EH (cell line): ENCODE data around the gene MFSD6.

Experiments
- DNase-seq: peaks from one replicate; pipeline ENCODE4 v3.0.0-alpha.2; 2015; ENCODE audit warnings: low read depth

The MFSD6 gene

DNA sequence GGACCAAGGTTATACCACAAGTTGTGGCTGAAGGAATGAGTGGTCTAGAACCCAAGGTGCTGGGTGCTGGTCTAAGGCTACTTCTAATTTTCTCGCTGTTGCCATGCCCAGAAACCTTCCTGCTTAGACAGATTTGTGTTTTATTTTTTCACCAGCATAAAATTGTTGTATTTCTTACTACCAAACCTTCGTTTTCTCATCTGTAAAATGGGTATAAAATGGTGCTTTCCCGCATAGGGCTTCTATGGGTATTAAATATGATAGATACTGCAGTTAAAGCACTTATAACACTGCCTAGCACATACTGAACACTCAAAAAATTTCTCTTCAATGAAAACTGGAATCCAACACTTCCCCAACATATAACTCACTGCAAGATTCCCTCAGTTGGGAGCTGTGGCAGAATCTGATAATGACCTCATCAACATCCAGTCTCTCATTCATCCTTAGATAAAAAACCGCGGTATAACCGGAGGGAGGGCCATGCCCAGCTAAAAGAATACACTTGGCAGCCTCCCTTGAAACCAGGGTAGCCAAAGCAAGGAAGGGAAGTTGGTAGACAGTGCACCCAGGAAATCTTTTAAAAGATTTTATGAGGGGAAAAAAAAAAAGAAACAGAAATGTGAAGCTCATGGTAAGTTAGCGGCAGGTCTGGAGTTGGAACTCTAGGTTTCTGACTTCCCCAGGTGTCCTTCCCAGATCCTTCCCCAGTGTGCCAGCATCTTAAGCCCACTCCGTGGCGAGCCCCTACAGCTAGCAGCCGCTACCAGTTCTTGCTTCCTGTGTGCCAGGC lies 125.2 kb downstream of the MFSD6 start:
- DNase-seq, result peak; percentile 31

DNA sequence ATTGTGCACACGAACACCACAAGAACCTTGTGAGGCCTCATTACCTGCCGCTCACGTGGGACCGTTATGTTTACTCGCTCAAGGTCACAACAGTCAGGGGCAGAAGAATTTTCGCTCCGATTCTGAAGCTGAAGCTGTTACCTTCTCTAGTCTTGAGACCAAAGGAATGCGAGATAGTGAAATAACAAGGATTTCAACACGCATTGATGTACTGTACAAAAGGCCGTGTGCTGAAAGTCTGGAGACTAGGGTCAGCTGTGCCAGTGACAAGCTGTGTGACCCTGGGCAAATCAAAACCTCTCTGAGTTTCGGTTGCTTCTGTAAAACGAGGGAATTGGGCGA lies 125.8 kb downstream of the MFSD6 start:
- DNase-seq, result no peak

DNA sequence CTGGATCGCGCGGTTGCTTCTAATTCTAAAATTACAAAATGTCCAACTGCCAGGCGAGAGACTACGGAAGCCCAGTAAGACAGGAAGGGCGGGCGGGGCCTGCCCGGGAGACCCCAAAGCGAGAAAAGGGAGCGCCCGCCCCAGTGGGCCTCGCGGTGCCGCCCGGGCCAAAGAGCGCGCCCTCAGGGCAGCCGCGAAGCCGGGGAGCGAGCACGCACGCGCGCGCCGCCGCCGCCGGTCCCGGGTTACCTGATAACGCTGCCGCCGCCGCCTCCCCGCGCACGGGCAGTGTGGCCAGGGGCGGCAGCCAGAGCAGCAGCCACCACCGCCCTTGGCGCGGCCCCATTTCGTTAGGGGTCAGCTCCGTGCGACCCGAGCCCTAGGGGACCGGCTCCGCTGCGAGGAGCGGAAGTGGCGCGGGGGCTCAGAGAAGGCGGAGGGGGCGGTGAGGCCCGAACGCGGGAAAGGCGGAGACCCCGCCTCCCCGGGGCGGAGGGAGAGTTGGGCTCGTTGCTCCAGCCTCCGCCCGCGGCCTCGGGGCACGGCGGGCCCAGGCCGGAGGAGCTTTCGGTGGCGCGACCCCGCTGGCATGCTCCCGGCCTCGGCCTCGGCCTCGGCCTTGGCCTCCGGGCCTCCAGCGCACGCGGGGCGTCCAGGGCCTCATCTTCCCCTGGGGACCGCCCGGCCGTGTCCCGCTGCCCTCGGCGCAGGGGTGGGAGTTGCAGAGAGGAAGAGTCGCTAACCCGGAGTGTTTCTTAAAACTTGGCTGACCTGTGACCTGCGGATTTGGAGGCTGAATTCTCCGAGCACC lies 126.4 kb downstream of the MFSD6 start, which contains the start of gene NEMP2:
Gene NEMP2 (minus strand): TSS at position 413 of the 811 bp plus-strand sequence. CDS start 67 bp downstream, at position 346.
- peak; percentile 76 for DNase-seq

DNA sequence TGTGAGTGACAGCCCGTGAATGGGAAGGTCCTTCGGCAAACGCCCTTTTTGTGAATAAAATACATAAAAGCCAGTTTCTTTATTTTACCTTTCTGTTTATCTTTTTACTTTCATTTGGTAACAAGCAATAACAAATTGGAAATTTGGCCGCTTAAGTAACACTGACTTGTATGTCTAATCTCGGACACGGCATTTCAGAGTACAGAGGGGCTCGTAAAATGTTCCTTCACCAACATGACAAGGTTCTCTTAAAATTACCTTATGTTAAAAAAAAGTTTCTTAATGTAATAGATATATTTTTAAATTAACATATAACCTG lies 126.9 kb downstream of the MFSD6 start:
- no peak for DNase-seq

DNA sequence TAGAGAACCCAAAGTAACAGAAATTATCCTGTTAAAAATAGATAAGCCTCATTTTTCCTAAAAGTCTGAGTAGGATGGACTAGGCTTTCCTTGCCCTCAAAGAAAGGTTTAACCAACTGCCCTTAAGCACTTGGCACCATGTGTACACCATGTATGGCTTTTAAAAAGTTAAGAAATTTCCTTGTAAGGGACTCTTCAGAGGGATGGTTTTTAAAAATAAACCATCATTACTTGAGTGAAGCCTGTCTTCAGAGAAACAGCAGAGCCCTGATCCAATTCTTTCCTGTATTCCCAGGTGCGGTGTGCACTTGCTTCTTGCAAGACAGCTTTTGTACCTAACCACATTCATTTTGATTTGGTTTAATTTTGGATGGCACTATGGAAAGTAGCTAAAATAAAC lies 127.4 kb downstream of the MFSD6 start:
- DNase-seq, result no peak

DNA sequence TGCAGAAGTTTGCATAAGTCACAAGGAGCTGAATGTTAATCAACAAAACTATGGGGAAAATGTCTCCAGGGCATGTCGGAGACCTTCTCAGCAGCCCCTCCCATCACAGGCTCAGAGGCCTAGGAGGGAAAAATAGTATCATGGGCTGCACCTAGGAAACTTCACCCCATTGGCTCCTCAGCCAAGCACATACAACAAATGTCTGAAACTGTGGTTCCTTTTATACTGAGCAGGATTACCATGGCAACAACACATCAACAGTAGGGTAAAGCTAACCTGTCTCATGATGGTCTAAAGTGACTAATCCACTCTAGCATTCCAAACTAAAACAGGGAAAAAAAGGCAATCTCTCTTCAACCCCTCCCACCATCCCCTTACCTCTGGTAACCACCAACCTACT lies 129.6 kb downstream of the MFSD6 start:
- peak; percentile 41 for DNase-seq

DNA sequence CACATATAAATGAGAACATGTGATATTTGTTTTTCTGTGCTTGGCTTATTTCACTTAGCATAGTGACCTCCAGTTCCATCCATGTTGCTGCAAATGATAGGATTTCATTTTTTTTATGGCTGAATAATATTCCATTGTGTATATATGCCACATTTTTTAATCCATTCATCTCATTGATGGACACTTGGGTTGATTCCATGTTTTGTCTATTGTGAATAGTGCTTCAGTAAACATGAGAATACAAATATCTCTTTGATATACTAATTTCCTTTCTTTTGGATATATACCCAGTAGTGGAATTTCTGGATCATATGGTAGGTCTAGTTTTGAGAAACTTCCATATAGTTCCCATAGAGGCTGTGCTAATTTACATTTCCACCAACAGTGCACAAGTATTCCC lies 130.0 kb downstream of the MFSD6 start:
- no peak for DNase-seq

DNA sequence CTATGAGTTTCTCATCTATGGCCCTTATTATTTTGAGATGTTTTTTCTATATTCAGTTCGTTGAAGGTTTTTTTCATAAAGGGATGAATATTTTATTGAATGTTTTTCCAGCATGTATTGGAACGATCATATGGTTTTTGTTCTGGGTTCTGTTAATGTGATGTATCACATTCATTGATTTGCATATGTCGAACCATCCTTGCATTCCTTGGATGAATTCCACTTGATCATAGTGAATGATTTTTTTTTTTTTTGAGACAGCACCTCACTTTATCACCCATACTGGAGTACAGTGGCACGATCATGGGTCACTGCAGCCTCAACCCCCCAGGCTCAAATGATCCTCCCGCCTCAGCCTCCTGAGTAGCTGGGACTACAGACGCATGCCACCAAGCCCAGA lies 131.9 kb downstream of the MFSD6 start:
- DNase-seq, result no peak

DNA sequence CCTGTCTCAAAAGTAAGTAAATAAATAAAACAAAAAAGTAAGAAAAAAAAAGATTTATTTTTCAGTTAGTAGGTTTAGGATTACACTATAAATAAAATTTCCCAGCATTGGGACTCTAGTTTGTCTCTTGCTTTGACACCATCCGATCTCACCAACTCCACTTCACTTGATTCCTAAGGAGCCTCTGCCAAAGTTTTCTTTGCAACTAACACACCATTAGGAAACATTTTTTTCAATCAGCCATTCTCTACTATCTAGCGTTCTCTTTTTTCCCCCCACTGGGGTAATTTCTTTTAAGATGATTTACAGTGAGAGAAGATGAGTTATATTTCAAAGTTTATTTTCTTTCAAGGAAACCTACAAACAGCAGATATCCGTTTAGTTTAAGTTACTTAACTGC lies 136.9 kb downstream of the MFSD6 start:
- DNase-seq, result no peak

DNA sequence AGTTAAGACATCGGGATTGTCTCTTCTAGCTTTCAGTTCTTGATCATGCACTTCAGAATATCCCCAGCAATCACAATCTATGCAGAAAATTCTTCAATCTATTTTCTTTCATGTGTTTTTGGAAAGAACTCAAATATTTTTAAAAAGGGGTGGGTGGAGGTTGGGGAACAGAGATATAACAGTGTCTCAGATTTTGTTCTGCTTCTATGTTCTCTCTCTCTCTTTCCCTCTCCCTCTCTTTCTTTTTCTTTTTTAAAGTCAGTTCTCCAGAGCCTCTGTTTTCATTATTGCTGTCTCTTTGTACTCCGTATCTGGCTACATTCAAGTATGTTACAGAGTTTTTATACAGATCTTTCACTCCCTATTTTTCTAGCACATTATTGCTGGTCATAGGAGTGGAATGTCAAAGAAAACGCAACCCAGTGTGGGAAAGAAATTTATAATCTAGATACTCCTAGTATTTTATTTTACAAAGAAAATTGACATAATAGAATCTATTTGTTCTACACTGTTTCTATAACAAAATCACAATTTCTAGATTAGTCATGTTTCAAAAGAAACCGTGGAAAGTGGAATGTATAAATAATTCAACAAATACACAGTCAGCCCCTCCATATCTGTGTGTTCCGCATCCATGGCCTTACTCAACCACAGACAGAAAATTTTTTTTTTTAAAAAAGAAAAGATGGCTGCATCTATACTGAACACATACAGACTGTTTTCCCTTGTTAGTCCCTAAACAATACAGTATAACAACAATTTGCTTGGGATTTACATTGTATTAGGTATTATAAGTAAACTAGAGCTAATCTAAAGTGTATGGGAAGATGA lies 137.6 kb downstream of the MFSD6 start:
- peak; percentile 66 for DNase-seq

DNA sequence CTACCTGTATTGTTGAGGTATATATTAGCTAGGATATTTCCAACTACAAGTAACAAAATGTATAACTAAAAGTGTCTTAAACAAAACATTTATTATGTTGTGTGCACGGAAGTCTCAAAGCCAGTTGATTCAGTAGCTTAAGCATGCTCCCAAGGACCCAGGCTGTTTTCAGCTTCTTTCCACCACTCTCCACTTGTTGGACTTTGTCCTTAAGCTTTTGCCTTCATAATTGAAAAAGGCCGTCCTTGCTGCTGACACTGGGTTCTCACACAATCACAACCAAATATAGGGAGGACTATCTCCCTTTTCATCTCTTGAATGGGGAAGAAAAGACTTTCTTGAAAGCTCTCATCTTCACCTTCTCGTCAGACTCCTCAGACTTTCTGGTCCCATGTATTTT lies 138.6 kb downstream of the MFSD6 start:
- DNase-seq, result no peak

DNA sequence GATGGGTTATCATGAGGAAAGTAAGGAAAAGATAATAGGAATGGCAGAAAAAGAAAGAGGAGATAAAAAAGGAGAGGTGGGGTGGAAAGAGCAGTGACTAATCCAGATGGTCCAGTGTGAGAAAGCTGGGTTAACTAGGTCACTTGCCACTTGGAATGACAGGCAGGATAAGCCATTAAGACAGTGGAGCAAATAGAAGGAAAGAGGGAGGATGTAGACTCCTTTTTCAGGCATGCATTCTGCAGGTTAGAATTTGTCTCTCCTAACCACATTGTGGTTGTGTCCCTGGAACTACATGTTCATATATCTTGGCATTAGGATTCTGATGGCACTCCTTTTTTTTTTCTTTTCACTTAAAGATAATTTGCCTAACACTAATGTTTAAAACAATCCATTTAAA lies 139.7 kb downstream of the MFSD6 start:
- peak; percentile 34 for DNase-seq

DNA sequence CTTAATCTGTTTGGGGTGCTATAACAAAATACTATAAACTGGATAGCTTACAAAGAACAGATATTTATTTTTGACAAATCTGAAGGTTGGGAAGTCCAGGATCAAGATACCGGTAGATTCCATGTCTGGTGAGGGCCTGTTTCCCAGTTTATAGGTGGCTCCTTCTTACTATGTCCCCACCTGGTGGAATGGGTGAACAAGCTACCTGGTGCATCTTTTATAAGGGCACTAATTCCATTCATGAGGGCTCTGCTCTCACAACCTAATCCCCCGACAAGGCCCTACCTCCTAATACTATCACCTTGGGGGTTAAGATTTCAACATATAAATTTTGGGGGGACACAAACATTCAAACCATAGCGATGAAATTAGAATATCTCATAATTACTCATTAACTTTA lies 142.0 kb downstream of the MFSD6 start:
- DNase-seq, result no peak
